Adrenal gland (tissue), 12 donors: ENCODE measurements around the gene KCTD2. TPM values are rescaled to one million over a fixed set of nuclear protein-coding genes. Genes with fewer than 3 reads are reported as not detected.

Source experiments
- DNase-seq, 7 donors: peaks; one replicate each; pipeline ENCODE4 v3.0.0-alpha.2; 2019 to 2020
- H3K27ac ChIP-seq, 5 donors: fragments of 200-600 bp; sonication (generic) in 4 of 5; 1 replicate in 3 of 5; 2 replicates in 2 of 5; pipeline versions ENCODE4 v1.5.1 to v1.8.0; 2016 to 2020; ENCODE audit warnings: mild to moderate bottlenecking in 1 of 5
- H3K27me3 ChIP-seq: fragments of 200-600 bp; 2 replicates; pipeline ENCODE4 v1.8.0; 2021
- H3K36me3 ChIP-seq, 2 donors: fragments of 200-600 bp; replicated peaks in 1 of 2; 1 replicate in 1 of 2; 2 replicates in 1 of 2; pipeline versions ENCODE4 v1.5.1 to v1.8.0; 2018 to 2022
- H3K4me1 ChIP-seq, 2 donors: fragments of 200-600 bp; replicated peaks in 1 of 2; 1 replicate in 1 of 2; 2 replicates in 1 of 2; pipeline versions ENCODE4 v1.5.1 to v1.8.0; 2018 to 2021
- H3K4me3 ChIP-seq, 4 donors: fragments of 200-600 bp; sonication (generic) in 3 of 4; one replicate each; pipeline ENCODE4 v1.5.1; 2016 to 2018
- H3K9me3 ChIP-seq, 3 donors: fragments of 200-600 bp; sonication (generic) in 1 of 3; replicated peaks in 1 of 3; 1 replicate in 2 of 3; 2 replicates in 1 of 3; pipeline versions ENCODE4 v1.5.1 to v1.8.0; 2016 to 2021
- CTCF ChIP-seq, 6 experiments: fragments of 450-650 bp in 4 of 6; fragments of 200-600 bp in 2 of 6; sonication (generic) in 1 of 6; IDR thresholded peaks; 1 replicate in 5 of 6; 2 replicates in 1 of 6; pipeline versions ENCODE4 v1.5.1 to v1.8.0; 2016 to 2021; ENCODE audit warnings: antibody characterized with exemption in 6 of 6, mild to moderate bottlenecking in 2 of 6, moderate library complexity in 1 of 6
- POLR2A ChIP-seq, 2 donors: fragments of 450-650 bp; IDR thresholded peaks; one replicate each; pipeline ENCODE4 v1.6.1; 2017; ENCODE audit warnings: antibody characterized with exemption in 2 of 2, mild to moderate bottlenecking in 2 of 2, moderate library complexity in 1 of 2
- WGBS, 4 donors: extraction: QIAGEN DNeasy Blood & Tissue Kit in 2 of 4; methylation state at CpG; one replicate each; pipeline versions ENCODE4 v1.1.5 to v1.1.7; 2013 to 2017; 5-methylcytosine and 5-hydroxymethylcytosine counted together
- intact Hi-C, 2 donors: fragments of 100-400 bp; cut with DNase I; formaldehyde crosslinking; loops; one replicate each; pipeline versions ENCODE4 v1.14.1 to v1.15.0; 2022 to 2023
- polyA plus RNA-seq, 3 donors: library from polyadenylated mRNA; stranded (reverse); fragments of 200-250 nt in 2 of 3; fragments of 350-450 nt in 1 of 3; fragmentation: Illumina TruSeq in 1 of 3; extraction: RNeasy Lipid Tissue Mini Kit (QIAGEN cat#74804) in 1 of 3; gene quantifications; one replicate each; pipeline ENCODE4 v1.2.3, GENCODE V29; 2013 to 2014
- total RNA-seq, 9 donors: library from RNA; depleted of rRNA in 4 of 9; stranded (reverse); fragments of >200 nt in 4 of 9; fragments of 120-200 nt in 1 of 9; fragmentation: NEBNext Ultra II Directional in 1 of 9; extraction: Animal tissue kit (Norgen Biotek cat#: 25700) in 1 of 9; gene quantifications; one replicate each; pipeline versions ENCODE4 v1.1.0 to v1.2.4, GENCODE V29; 2013 to 2023
- donor health status: healthy with polysubstance abuse.
- donor health status: Bipolar disorder and iron deficiency.
- donor health status: DM: yes; HTN: yes; CAD: no.
- donor health status: DM: no; HTN: no; CAD: no.
- donor health status: DM: no; HTN: no; CAD: no.
- donor health status: DM: yes; HTN: yes; CAD: no.

Gene KCTD2
- total and polyA plus RNA-seq, 12 donors = 20.6 to 52.4 (median 40.5) TPM

GRCh38 chr17:75098861-75099260 lies 51.8 kb downstream of the KCTD2 start:
- Histone ChIP-seq H3K27ac (no peak overlapping the region), H3K4me3 (no peak overlapping the region), H3K4me1 (peaks cover 6% of the 10 kb centered on the region in 2 donors), H3K9me3 (no peaks in the 10 kb centered on the region), H3K27me3 (no peaks in the 10 kb centered on the region), H3K36me3 (no peaks in the 10 kb centered on the region)
- DNase-seq = no peak
- intact Hi-C loops = no loop called here
- 78 to 89% (median 85%) methylated on average over 7 of the region's 7 CpGs for WGBS, 4 donors
- TF ChIP-seq CTCF (IDR thresholded peaks at IDR 0.05) = no peak

GRCh38 chr17:75099881-75100595 lies 53.0 kb downstream of the KCTD2 start:
- no peak overlapping the region for H3K27ac ChIP-seq
- no peaks in the 10 kb centered on the region for H3K27me3 ChIP-seq
- WGBS, 4 donors = 91 to 99% (median 94%) methylated on average over 15 to 31 of the region's 31 CpGs
- H3K9me3 ChIP-seq = no peaks in the 10 kb centered on the region
- TF ChIP-seq POLR2A (IDR thresholded peaks at IDR 0.05) (no peak), CTCF (IDR thresholded peaks at IDR 0.05) (no peak)
- intact Hi-C loops = loop anchor here (10.0 kb wide), 2 partner anchors 45 to 135 kb away; no protein-coding TSS in a partner anchor
- H3K4me3 ChIP-seq = no peak overlapping the region
- no peak for DNase-seq
- H3K36me3 ChIP-seq = no peaks in the 10 kb centered on the region
- peaks cover 6% of the 10 kb centered on the region in 2 donors for H3K4me1 ChIP-seq

- Histone ChIP-seq H3K4me3 (no peak overlapping the region), H3K27ac (no peak overlapping the region), H3K27me3 (no peaks in the 10 kb centered on the region), H3K9me3 (no peaks in the 10 kb centered on the region), H3K4me1 (no peaks in the 10 kb centered on the region), H3K36me3 (no peaks in the 10 kb centered on the region)
- no peak for TF ChIP-seq POLR2A (IDR thresholded peaks at IDR 0.05)
- no peak for TF ChIP-seq CTCF (IDR thresholded peaks at IDR 0.05)
- DNase-seq = no peak
- intact Hi-C loops = loop anchor here (10.0 kb wide), 2 partner anchors 48 to 138 kb away; no protein-coding TSS in a partner anchor
- 52 to 71% (median 61%) methylated on average over 12 of the region's 12 CpGs for WGBS, 4 donors
Measured at GRCh38 chr17:75102385-75102821, 55.4 kb downstream of the KCTD2 start.

- TF ChIP-seq CTCF (IDR thresholded peaks at IDR 0.05) = no peak
- no peak for TF ChIP-seq POLR2A (IDR thresholded peaks at IDR 0.05)
- H3K27me3 ChIP-seq = no peaks in the 10 kb centered on the region
- H3K9me3 ChIP-seq = no peaks in the 10 kb centered on the region
- H3K36me3 ChIP-seq = no peaks in the 10 kb centered on the region
- no peak overlapping the region for H3K4me3 ChIP-seq
- peaks cover 0 to under 1% of the 10 kb centered on the region in 2 donors for H3K4me1 ChIP-seq
- H3K27ac ChIP-seq = no peak overlapping the region
- no peak for DNase-seq
- intact Hi-C loops = loop anchor here (10.0 kb wide), 2 partner anchors 49 to 139 kb away; no protein-coding TSS in a partner anchor
- 85 to 88% (median 87%) methylated on average over 11 to 14 of the region's 14 CpGs for WGBS, 4 donors
Measured at GRCh38 chr17:75103601-75104554, 56.9 kb downstream of the KCTD2 start.
